ENCODE results near the gene HADHB.
"Not testable (repeated sequence)": the region's sequence is repeated elsewhere in the genome, so short reads cannot be mapped to it uniquely, and the experiment has no call there.

HADHB gene

GRCh38 chr2:26330114-26330549 is 85.4 kb downstream of the HADHB start:
- no peaks in the 10 kb centered on the region for H3K27me3 ChIP-seq (ENCODE audit: insufficient read depth, low read depth, severe bottlenecking)
- no peaks in the 10 kb centered on the region for H3K36me3 ChIP-seq
- no peak overlapping the region for H3K27ac ChIP-seq
- TF ChIP-seq CTCF (IDR thresholded peaks at IDR 0.05; ENCODE audit: low read depth, low read length) = peak; percentile 93
- no peaks in the 10 kb centered on the region for H3K9me3 ChIP-seq (ENCODE audit: severe bottlenecking)
- DNase-seq = peak; percentile 92
- no peak overlapping the region for H3K4me3 ChIP-seq (ENCODE audit: low read depth, low read length)

- TF ChIP-seq CTCF (IDR thresholded peaks at IDR 0.05; ENCODE audit: low read depth, low read length) = no peak
- no peak for DNase-seq
Observed at GRCh38 chr2:26330604-26331003, 85.9 kb downstream of the HADHB start.

GRCh38 chr2:26331321-26331720 is 86.6 kb downstream of the HADHB start:
- H3K36me3 ChIP-seq; H3K27me3 ChIP-seq (ENCODE audit: insufficient read depth, low read depth, severe bottlenecking); H3K27ac ChIP-seq; DNase-seq; H3K9me3 ChIP-seq (ENCODE audit: severe bottlenecking); H3K4me3 ChIP-seq (ENCODE audit: low read depth, low read length): not testable (repeated sequence)

More at GRCh38 chr2:26330604-26331003, 85.9 kb downstream of the HADHB start:
- no peaks in the 10 kb centered on the region for H3K27me3 ChIP-seq (ENCODE audit: insufficient read depth, low read depth, severe bottlenecking)
- H3K9me3 ChIP-seq (ENCODE audit: severe bottlenecking) = no peaks in the 10 kb centered on the region
- H3K4me3 ChIP-seq (ENCODE audit: low read depth, low read length) = no peak overlapping the region
- no peaks in the 10 kb centered on the region for H3K36me3 ChIP-seq
- no peak overlapping the region for H3K27ac ChIP-seq

GRCh38 chr2:26333293-26333692 is 88.6 kb downstream of the HADHB start:
- Histone ChIP-seq H3K36me3 (no peaks in the 10 kb centered on the region), H3K27ac (no peak overlapping the region), H3K27me3 (ENCODE audit: insufficient read depth, low read depth, severe bottlenecking) (no peaks in the 10 kb centered on the region), H3K9me3 (ENCODE audit: severe bottlenecking) (no peaks in the 10 kb centered on the region), H3K4me3 (ENCODE audit: low read depth, low read length) (no peak overlapping the region)
- no peak for DNase-seq
- TF ChIP-seq CTCF (IDR thresholded peaks at IDR 0.05; ENCODE audit: low read depth, low read length) = no peak

- Histone ChIP-seq H3K27ac (no peak overlapping the region), H3K9me3 (ENCODE audit: severe bottlenecking) (no peaks in the 10 kb centered on the region), H3K27me3 (ENCODE audit: insufficient read depth, low read depth, severe bottlenecking) (no peaks in the 10 kb centered on the region), H3K4me3 (ENCODE audit: low read depth, low read length) (no peak overlapping the region), H3K36me3 (no peaks in the 10 kb centered on the region)
- no peak for TF ChIP-seq CTCF (IDR thresholded peaks at IDR 0.05; ENCODE audit: low read depth, low read length)
- DNase-seq = no peak
Observed at GRCh38 chr2:26335231-26335630, 90.5 kb downstream of the HADHB start.

GRCh38 chr2:26336719-26337118 is 92.0 kb downstream of the HADHB start:
- Histone ChIP-seq H3K9me3 (ENCODE audit: severe bottlenecking) (no peaks in the 10 kb centered on the region), H3K36me3 (no peaks in the 10 kb centered on the region), H3K27ac (no peak overlapping the region), H3K27me3 (ENCODE audit: insufficient read depth, low read depth, severe bottlenecking) (no peaks in the 10 kb centered on the region), H3K4me3 (ENCODE audit: low read depth, low read length) (no peak overlapping the region)
- TF ChIP-seq CTCF (IDR thresholded peaks at IDR 0.05; ENCODE audit: low read depth, low read length) = no peak
- DNase-seq = no peak

Data from WERI-Rb-1 (cell line).